Kidney (tissue), 14 donors: ENCODE data around the gene POLRMT. TPM values are rescaled to one million over a fixed set of nuclear protein-coding genes. Genes with fewer than 3 reads are reported as not detected.
A peak's percentile ranks its signal among the peaks of the same experiment; 100 is the strongest.

Source experiments
- DNase-seq, 5 donors: peaks; one replicate each; pipeline ENCODE4 v3.0.0-alpha.2; 2013 to 2020
- FAIRE-seq: peaks from 2 replicates; lab custom pipeline; 2012; peaks lifted over from hg19 to GRCh38; lab: Jason Lieb, UNC
- H3K27ac ChIP-seq, 2 donors: one replicate each; pipeline ENCODE4 v1.7.0; 2013; ENCODE audit warnings: low read depth in 2 of 2, low read length in 2 of 2, inconsistent platforms in 1 of 2
- H3K27me3 ChIP-seq: one replicate; pipeline ENCODE4 v1.7.1; 2013; ENCODE audit warnings: low read length, inconsistent platforms; ENCODE audit not compliant: control insufficient read depth, insufficient read depth
- H3K36me3 ChIP-seq, 3 donors: one replicate each; pipeline versions ENCODE4 v1.7.0 to v1.7.1; 2013; ENCODE audit warnings: low read length in 3 of 3, control low read depth in 1 of 3, inconsistent platforms in 1 of 3; ENCODE audit not compliant: insufficient read depth in 3 of 3, control insufficient read depth in 2 of 3
- H3K4me1 ChIP-seq, 3 donors: one replicate each; pipeline versions ENCODE4 v1.7.0 to v1.7.1; 2013; ENCODE audit warnings: low read length in 3 of 3, inconsistent platforms in 1 of 3, low read depth in 1 of 3; ENCODE audit not compliant: control insufficient read depth in 2 of 3, insufficient read depth in 2 of 3
- H3K4me3 ChIP-seq, 3 donors: one replicate each; pipeline versions ENCODE4 v1.7.0 to v1.8.1; 2013; ENCODE audit warnings: low read length in 3 of 3, control low read depth in 1 of 3, inconsistent platforms in 1 of 3
- H3K9ac ChIP-seq, 3 donors: one replicate each; pipeline versions ENCODE4 v1.7.0 to v1.7.1; 2013; ENCODE audit warnings: low read length in 3 of 3, control low read depth in 1 of 3, inconsistent platforms in 1 of 3
- H3K9me3 ChIP-seq, 3 donors: one replicate each; pipeline versions ENCODE4 v1.7.0 to v1.7.1; 2013; ENCODE audit warnings: low read length in 3 of 3, control low read depth in 1 of 3, inconsistent platforms in 1 of 3; ENCODE audit not compliant: control insufficient read depth in 2 of 3, insufficient read depth in 1 of 3
- intact Hi-C: fragments of 100-400 bp; cut with DNase I; formaldehyde crosslinking; loops from one replicate; pipeline ENCODE4 v1.11.1; 2022
- polyA plus RNA-seq: library from polyadenylated mRNA; stranded (reverse); fragments of 350-450 nt; fragmentation: Illumina TruSeq; extraction: RNeasy Lipid Tissue Mini Kit (QIAGEN cat#74804); gene quantifications from one replicate; pipeline ENCODE4 v1.2.3, GENCODE V29; 2014; ENCODE audit warnings: low read depth, low replicate concordance; ENCODE audit not compliant: insufficient read depth
- total RNA-seq: library from RNA; stranded (reverse); fragmentation: NEBNext Ultra II Directional; extraction: Animal tissue kit (Norgen Biotek cat#: 25700); gene quantifications from one replicate; pipeline ENCODE4 v1.2.1, GENCODE V29; 2021
- TF ChIP-seq, protein P1 (sequence below): IDR thresholded peaks from 3 replicates; pipeline ENCODE4 v1.5.1; 2012; ENCODE audit warnings: mild to moderate bottlenecking, moderate library complexity, borderline replicate concordance; ENCODE audit not compliant: insufficient read depth; ENCODE audit errors: extremely low read depth
- donor health status: control.
- donor health status: control.
- donor health status: control.
- donor health status: control.
- donor health status: control.
- donor health status: DM: yes; HTN: yes; CAD: no.
- donor health status: Normal renal cell carcinoma (clear cell type).

The POLRMT gene
- total and polyA plus RNA-seq, 2 donors from 2014 or later: 49.8 to 117 TPM

DNA sequence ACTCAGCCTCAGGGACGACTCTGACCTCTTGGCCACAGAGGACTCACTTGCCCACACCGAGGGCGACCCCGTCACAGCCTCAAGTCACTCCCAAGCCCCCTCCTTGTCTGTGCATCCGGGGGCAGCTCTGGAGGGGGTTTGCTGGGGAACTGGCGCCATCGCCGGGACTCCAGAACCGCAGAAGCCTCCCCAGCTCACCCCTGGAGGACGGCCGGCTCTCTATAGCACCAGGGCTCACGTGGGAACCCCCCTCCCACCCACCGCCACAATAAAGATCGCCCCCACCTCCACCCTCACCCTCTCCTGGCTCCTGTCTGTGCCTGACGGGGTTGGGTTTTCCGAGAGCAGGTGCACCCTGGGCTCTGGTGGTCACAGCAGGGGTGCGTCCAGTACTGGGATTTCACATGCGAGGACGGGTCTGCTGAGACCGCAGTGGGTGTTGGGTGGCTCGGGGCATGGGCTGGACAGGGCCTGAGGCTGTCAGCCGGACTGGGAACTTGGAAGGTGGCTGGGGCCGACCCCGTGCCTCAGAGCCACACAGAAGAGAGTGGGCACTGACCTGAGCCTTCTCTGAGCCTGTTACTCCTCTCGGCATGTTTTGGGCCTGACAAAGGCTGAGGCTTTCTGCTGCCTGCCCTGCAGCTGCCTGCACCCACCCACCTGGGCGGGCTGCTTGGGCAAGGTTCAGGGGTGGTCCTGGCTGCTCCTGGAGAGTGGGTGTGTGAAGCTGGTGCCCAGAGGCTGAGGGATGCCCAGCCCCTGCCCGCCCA is 50.0 kb downstream of the POLRMT start:
- Histone ChIP-seq H3K27ac (no peak overlapping the region), H3K27me3 (no peaks in the 10 kb centered on the region), H3K4me1 (peaks cover 0 to 2% (median 0%) of the 10 kb centered on the region in 3 donors), H3K4me3 (no peak overlapping the region), H3K36me3 (peaks cover 0 to 13% (median 0%) of the 10 kb centered on the region in 3 donors), H3K9me3 (no peaks in the 10 kb centered on the region), H3K9ac (no peak overlapping the region)
- intact Hi-C loops: no loop called here
- FAIRE-seq (no peak), DNase-seq (no peak)
- TF ChIP-seq, protein P1, sequence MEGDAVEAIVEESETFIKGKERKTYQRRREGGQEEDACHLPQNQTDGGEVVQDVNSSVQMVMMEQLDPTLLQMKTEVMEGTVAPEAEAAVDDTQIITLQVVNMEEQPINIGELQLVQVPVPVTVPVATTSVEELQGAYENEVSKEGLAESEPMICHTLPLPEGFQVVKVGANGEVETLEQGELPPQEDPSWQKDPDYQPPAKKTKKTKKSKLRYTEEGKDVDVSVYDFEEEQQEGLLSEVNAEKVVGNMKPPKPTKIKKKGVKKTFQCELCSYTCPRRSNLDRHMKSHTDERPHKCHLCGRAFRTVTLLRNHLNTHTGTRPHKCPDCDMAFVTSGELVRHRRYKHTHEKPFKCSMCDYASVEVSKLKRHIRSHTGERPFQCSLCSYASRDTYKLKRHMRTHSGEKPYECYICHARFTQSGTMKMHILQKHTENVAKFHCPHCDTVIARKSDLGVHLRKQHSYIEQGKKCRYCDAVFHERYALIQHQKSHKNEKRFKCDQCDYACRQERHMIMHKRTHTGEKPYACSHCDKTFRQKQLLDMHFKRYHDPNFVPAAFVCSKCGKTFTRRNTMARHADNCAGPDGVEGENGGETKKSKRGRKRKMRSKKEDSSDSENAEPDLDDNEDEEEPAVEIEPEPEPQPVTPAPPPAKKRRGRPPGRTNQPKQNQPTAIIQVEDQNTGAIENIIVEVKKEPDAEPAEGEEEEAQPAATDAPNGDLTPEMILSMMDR: no peak

DNA sequence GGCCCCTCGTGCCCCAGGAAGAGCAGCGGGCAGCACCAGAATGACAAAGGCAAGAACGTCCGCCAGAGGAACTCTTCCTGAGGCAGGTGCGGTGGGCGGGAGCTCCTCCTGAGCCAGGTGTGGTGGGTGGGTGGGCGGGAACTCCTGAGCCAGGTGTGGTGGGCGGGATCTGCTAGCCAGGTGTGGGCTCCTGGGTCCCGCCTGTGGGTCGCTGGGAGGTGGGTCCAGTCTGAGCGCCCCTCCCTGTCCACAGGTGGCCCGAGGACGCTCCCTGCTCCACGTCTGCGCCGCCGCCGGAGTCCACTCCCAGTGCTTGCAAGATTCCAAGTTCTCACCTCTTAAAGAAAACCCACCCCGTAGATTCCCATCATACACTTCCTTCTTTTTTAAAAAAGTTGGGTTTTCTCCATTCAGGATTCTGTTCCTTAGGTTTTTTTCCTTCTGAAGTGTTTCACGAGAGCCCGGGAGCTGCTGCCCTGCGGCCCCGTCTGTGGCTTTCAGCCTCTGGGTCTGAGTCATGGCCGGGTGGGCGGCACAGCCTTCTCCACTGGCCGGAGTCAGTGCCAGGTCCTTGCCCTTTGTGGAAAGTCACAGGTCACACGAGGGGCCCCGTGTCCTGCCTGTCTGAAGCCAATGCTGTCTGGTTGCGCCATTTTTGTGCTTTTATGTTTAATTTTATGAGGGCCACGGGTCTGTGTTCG is 50.7 kb downstream of the POLRMT start:
- no peak overlapping the region for H3K27ac ChIP-seq
- H3K4me1 ChIP-seq: no peaks in the 10 kb centered on the region
- no peaks in the 10 kb centered on the region for H3K9me3 ChIP-seq
- TF ChIP-seq, protein P1: no peak
- no peak overlapping the region for H3K4me3 ChIP-seq
- H3K27me3 ChIP-seq: no peaks in the 10 kb centered on the region
- intact Hi-C loops: no loop called here
- H3K9ac ChIP-seq: no peak overlapping the region
- peak in 1 of 5 donors; percentile 69 for DNase-seq
- no peak for FAIRE-seq
- peaks cover 0 to 13% (median 0%) of the 10 kb centered on the region in 3 donors for H3K36me3 ChIP-seq

DNA sequence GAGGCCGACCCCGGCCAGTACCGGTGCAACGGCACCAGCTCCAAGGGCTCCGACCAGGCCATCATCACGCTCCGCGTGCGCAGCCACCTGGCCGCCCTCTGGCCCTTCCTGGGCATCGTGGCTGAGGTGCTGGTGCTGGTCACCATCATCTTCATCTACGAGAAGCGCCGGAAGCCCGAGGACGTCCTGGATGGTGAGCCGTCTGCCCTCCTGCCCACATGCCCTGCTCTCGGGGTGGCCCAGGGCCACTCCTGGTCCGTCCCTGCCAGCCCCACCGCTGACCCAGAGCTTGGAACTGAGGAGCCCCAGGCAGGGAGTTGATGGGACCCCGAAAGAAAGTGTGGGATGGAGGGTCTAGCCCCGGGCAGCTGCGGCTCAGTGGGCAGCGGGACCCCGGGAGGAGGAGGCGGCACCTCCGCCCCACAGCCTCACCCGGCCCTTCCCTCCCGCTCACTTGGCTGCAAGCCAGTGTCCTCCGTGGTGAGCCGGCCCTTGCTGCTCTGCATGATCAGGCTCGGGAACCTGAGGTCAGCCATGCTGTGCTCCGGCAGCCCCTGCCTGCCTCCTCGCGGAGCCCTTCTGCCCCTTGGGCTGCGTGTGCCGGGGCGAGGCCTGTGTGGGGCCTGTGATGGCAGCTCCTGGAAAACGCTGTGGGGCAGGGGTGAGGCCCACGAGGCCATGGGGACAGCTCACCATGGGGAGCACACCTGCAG is 51.8 kb downstream of the POLRMT start:
- no peak for FAIRE-seq

More for the DNA sequence above, 51.8 kb downstream of the POLRMT start:
- Histone ChIP-seq H3K9me3 (no peaks in the 10 kb centered on the region), H3K4me1 (peaks cover 0 to 7% (median 0%) of the 10 kb centered on the region in 3 donors), H3K9ac (no peak overlapping the region), H3K27ac (no peak overlapping the region), H3K27me3 (no peaks in the 10 kb centered on the region), H3K36me3 (peaks cover 0 to 13% (median 0%) of the 10 kb centered on the region in 3 donors), H3K4me3 (no peak overlapping the region)
- intact Hi-C loops: no loop called here
- DNase-seq: peak in 1 of 5 donors; percentile 79
- TF ChIP-seq, protein P1: no peak
